ENCODE measurements around the gene FAM53A. TPM values are rescaled to one million over a fixed set of nuclear protein-coding genes. Genes with fewer than 3 reads are reported as not detected.
A peak's percentile ranks its signal among the peaks of the same experiment; 100 is the strongest.

FAM53A gene, protein sequence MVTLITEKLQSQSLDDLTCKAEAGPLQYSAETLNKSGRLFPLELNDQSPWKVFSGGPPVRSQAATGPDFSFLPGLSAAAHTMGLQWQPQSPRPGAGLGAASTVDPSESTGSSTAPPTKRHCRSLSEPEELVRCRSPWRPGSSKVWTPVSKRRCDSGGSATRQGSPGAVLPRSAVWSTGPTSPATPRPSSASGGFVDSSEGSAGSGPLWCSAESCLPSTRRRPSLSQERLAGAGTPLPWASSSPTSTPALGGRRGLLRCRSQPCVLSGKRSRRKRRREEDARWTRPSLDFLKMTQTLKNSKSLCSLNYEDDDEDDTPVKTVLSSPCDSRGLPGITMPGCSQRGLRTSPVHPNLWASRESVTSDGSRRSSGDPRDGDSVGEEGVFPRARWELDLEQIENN
- 0.86 and 2.3 TPM in 2 replicates for total RNA-seq

DNA sequence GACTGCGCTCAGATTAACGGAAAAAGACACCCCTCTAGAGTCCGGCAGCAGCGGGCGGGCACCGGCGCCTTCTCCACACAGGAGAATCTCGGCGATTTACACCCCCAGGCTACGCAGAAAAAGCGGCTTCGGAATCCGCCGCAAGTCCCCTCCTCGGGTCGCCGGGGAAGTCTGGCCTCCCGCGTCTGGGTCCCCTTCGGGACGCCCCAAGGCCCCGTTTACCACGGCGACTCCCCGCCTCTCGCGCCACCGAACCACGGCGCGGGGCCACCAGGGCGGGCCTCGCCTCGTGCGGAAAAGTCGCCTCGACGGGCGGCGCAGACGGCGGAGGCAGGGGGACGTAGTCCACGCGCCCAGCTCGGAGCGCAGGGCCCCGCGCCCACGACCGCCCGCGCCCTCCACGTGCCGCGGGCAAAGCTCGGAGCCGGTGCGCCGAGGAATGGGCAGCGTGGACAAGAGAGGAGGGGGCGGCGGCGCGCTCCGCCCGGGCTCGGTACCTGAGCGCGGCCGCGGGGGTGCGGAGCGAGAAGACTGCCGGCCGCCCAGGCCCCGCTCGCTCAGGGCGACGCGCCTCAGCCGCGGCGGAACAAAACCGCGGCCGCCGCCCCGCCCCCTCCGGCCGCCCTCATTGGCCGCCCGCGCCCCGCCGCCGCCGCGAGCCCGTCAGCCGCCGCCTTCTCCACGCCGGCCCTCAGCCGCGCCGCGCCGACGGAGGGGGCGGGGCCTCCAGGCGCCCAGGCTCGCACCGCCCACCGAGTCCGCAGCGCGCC, at the start of gene FAM53A:
TSS of gene FAM53A (minus strand) at position 578 of the 770 bp plus-strand sequence. CDS start 15,572 bp downstream, outside the sequence.
- peak within 1 kb of the TSS; percentile 63 for H3K4me3 ChIP-seq (ENCODE audit: low read depth, low read length)
- peak; percentile 86 for DNase-seq (ENCODE audit: low read depth)
- TF ChIP-seq, protein P1, sequence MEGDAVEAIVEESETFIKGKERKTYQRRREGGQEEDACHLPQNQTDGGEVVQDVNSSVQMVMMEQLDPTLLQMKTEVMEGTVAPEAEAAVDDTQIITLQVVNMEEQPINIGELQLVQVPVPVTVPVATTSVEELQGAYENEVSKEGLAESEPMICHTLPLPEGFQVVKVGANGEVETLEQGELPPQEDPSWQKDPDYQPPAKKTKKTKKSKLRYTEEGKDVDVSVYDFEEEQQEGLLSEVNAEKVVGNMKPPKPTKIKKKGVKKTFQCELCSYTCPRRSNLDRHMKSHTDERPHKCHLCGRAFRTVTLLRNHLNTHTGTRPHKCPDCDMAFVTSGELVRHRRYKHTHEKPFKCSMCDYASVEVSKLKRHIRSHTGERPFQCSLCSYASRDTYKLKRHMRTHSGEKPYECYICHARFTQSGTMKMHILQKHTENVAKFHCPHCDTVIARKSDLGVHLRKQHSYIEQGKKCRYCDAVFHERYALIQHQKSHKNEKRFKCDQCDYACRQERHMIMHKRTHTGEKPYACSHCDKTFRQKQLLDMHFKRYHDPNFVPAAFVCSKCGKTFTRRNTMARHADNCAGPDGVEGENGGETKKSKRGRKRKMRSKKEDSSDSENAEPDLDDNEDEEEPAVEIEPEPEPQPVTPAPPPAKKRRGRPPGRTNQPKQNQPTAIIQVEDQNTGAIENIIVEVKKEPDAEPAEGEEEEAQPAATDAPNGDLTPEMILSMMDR (IDR thresholded peaks at IDR 0.05; ENCODE audit: insufficient read depth, low read depth, low read length): no peak

DNA sequence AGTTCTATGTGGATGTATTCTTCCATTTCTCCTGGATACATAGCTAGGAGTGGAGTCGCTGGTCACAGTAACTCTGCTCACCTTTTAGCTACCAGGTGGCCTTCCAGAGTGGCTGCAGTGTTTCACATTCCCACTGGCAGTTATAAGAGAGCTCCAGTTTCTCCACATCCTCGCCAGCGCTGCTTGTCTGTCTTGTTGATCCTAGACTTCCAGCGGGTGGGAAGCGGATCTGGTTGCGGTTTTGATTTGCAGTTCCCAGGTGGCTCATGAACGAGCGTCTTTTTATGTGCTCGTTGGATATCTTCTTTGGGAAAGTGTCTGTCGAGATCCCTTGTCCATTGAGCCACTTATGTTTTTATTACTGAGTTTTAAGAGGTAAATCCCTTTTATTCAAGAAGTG, 48.8 kb upstream of the FAM53A start:
- no peak overlapping the region for H3K4me3 ChIP-seq (ENCODE audit: low read depth, low read length)
- TF ChIP-seq, protein P1 (IDR thresholded peaks at IDR 0.05; ENCODE audit: insufficient read depth, low read depth, low read length): no peak
- DNase-seq (ENCODE audit: low read depth): no peak

DNA sequence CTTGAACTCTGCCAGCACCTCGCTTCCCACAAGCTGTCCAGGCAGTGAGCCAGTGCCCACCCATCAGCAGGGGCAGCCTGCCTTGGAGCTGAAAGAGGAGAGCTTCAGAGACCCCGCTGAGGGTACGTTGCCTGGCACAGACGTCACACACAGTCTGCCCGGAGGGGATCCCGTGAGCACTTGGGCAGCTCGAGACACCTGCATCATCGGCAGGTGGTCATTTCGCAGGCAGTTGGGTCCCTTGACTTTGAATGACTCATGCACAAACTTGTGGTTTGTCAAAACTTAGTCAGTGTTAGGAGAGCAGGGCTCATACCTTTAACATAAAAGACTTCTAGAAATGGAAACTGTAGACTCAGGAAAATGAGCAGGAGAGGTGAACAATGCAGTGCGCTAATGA, 47.1 kb upstream of the FAM53A start:
- TF ChIP-seq, protein P1 (IDR thresholded peaks at IDR 0.05; ENCODE audit: insufficient read depth, low read depth, low read length): no peak
- no peak overlapping the region for H3K4me3 ChIP-seq (ENCODE audit: low read depth, low read length)
- no peak for DNase-seq (ENCODE audit: low read depth)

DNA sequence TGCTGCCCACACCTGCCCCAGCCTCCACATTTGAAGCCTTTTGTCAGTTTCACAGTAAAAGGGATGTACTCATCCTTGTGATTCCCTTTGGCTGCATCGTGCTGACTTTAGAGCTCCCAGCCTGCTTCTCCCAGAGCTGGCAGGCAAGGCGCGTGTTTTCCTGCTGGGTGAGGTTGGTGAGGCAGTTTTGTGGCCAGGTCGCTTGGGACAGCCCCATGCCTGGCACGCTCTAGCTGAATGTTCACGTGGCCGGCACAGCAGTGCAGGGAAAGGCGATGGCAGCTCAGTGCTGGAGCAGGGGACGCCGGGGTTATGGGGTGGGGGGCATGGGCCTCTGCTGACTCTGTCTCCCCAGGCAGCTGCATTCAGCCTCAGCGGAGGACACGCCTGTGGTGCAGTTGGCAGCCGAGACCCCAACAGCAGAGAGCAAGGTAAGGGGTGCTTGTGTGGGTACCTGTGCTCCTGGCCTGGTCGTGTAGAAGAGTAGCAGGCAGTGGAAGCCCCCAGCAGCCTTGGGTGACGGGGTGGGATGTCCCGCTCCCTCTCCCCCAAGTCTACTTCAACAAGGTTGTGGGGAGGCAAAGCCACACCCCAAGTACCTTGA, 46.5 kb upstream of the FAM53A start:
- H3K4me3 ChIP-seq (ENCODE audit: low read depth, low read length): no peak overlapping the region
- no peak for DNase-seq (ENCODE audit: low read depth)
- TF ChIP-seq, protein P1 (IDR thresholded peaks at IDR 0.05; ENCODE audit: insufficient read depth, low read depth, low read length): no peak

DNA sequence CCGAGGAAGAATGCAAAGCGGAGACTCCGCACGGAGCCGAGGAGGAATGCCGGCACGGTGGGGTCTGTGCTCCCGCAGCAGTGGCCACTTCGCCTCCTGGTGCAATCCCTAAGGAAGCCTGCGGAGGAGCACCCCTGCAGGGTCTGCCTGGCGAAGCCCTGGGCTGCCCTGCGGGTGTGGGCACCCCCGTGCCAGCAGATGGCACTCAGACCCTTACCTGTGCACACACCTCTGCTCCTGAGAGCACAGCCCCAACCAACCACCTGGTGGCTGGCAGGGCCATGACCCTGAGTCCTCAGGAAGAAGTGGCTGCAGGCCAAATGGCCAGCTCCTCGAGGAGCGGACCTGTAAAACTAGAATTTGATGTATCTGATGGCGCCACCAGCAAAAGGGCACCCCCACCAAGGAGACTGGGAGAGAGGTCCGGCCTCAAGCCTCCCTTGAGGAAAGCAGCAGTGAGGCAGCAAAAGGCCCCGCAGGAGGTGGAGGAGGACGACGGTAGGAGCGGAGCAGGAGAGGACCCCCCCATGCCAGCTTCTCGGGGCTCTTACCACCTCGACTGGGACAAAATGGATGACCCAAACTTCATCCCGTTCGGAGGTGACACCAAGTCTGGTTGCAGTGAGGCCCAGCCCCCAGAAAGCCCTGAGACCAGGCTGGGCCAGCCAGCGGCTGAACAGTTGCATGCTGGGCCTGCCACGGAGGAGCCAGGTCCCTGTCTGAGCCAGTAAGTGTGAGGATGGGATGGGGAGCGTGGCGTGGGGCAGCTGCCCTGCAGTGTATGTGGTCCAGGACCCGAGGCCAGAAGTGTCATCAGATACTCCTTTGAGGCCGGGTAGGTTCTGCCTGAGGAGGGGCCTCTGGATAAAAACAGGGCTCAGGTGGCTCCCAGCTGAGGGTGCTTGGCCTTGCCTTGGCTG, 44.2 kb upstream of the FAM53A start:
- DNase-seq (ENCODE audit: low read depth): no peak
- TF ChIP-seq, protein P1 (IDR thresholded peaks at IDR 0.05; ENCODE audit: insufficient read depth, low read depth, low read length): no peak

More for the DNA sequence above, 44.2 kb upstream of the FAM53A start:
- H3K4me3 ChIP-seq (ENCODE audit: low read depth, low read length): no peak overlapping the region

All from fibroblast of villous mesenchyme (primary cell).